ENCODE data around the gene TPPP2. TPM values are rescaled to one million over a fixed set of nuclear protein-coding genes. Genes with fewer than 3 reads are reported as not detected.

TPPP2 gene
- polyA plus RNA-seq, 4 donors: 0.10 to 0.34 TPM; not detected in 2

GRCh38 chr14:21019366-21019765, 10.7 kb upstream of the TPPP2 start:
- peaks cover 0 to 21% (median 2%) of the 10 kb centered on the region in 3 donors for H3K4me1 ChIP-seq (ENCODE audit: control insufficient read depth in 3 of 3, insufficient read depth in 2 of 3, low read depth in 1 of 3, low read length in 2 of 3)
- H3K27ac ChIP-seq (ENCODE audit: low read depth in 1 of 3, low read length in 2 of 3): no peak overlapping the region
- H3K27me3 ChIP-seq (ENCODE audit: control insufficient read depth in 3 of 3, insufficient read depth in 3 of 3, low read length in 3 of 3): no peaks in the 10 kb centered on the region
- peaks cover 2 to 51% (median 5%) of the 10 kb centered on the region in 3 donors for H3K36me3 ChIP-seq (ENCODE audit: control insufficient read depth in 3 of 3, insufficient read depth in 2 of 3, low read depth in 1 of 3, low read length in 3 of 3)
- no peaks in the 10 kb centered on the region for H3K9me3 ChIP-seq (ENCODE audit: control insufficient read depth in 2 of 2, insufficient read depth in 1 of 2, low read depth in 1 of 2, low read length in 1 of 2)
- 71 to 77% (median 76%) methylated on average over 1 of the region's 1 CpG for WGBS, 3 donors
- FAIRE-seq (no peak), DNase-seq (no peak)
- H3K4me3 ChIP-seq (ENCODE audit: low read depth in 1 of 3, low read length in 3 of 3): no peak overlapping the region

GRCh38 chr14:21020977-21021545, 9.0 kb upstream of the TPPP2 start:
- H3K9me3 ChIP-seq (ENCODE audit: control insufficient read depth in 2 of 2, insufficient read depth in 1 of 2, low read depth in 1 of 2, low read length in 1 of 2): no peaks in the 10 kb centered on the region
- no peaks in the 10 kb centered on the region for H3K27me3 ChIP-seq (ENCODE audit: control insufficient read depth in 3 of 3, insufficient read depth in 3 of 3, low read length in 3 of 3)
- no peak overlapping the region for H3K4me3 ChIP-seq (ENCODE audit: low read depth in 1 of 3, low read length in 3 of 3)
- WGBS, 3 donors: 84 to 87% (median 84%) methylated on average over 5 of the region's 5 CpGs
- peaks cover 2 to 51% (median 5%) of the 10 kb centered on the region in 3 donors for H3K36me3 ChIP-seq (ENCODE audit: control insufficient read depth in 3 of 3, insufficient read depth in 2 of 3, low read depth in 1 of 3, low read length in 3 of 3)
- DNase-seq: no peak
- H3K27ac ChIP-seq (ENCODE audit: low read depth in 1 of 3, low read length in 2 of 3): no peak overlapping the region
- peaks cover 0 to 16% (median 2%) of the 10 kb centered on the region in 3 donors for H3K4me1 ChIP-seq (ENCODE audit: control insufficient read depth in 3 of 3, insufficient read depth in 2 of 3, low read depth in 1 of 3, low read length in 2 of 3)
- FAIRE-seq: no peak

GRCh38 chr14:21022686-21023085, 7.3 kb upstream of the TPPP2 start:
- Histone ChIP-seq H3K36me3 (ENCODE audit: control insufficient read depth in 3 of 3, insufficient read depth in 2 of 3, low read depth in 1 of 3, low read length in 3 of 3) (peaks cover 2 to 41% (median 3%) of the 10 kb centered on the region in 3 donors), H3K27ac (ENCODE audit: low read depth in 1 of 3, low read length in 2 of 3) (no peak overlapping the region), H3K27me3 (ENCODE audit: control insufficient read depth in 3 of 3, insufficient read depth in 3 of 3, low read length in 3 of 3) (no peaks in the 10 kb centered on the region), H3K9me3 (ENCODE audit: control insufficient read depth in 2 of 2, insufficient read depth in 1 of 2, low read depth in 1 of 2, low read length in 1 of 2) (no peaks in the 10 kb centered on the region), H3K4me3 (ENCODE audit: low read depth in 1 of 3, low read length in 3 of 3) (no peak overlapping the region), H3K4me1 (ENCODE audit: control insufficient read depth in 3 of 3, insufficient read depth in 2 of 3, low read depth in 1 of 3, low read length in 2 of 3) (peaks cover 0 to 16% (median 2%) of the 10 kb centered on the region in 3 donors)
- WGBS, 3 donors: 82 to 86% (median 83%) methylated on average over 5 of the region's 5 CpGs
- no peak for DNase-seq
- FAIRE-seq: no peak

- Histone ChIP-seq H3K27ac (ENCODE audit: low read depth in 1 of 3, low read length in 2 of 3) (peak overlapping the region in 1 of 3 donors; percentile 1), H3K27me3 (ENCODE audit: control insufficient read depth in 3 of 3, insufficient read depth in 3 of 3, low read length in 3 of 3) (no peaks in the 10 kb centered on the region), H3K9me3 (ENCODE audit: control insufficient read depth in 2 of 2, insufficient read depth in 1 of 2, low read depth in 1 of 2, low read length in 1 of 2) (no peaks in the 10 kb centered on the region), H3K4me1 (ENCODE audit: control insufficient read depth in 3 of 3, insufficient read depth in 2 of 3, low read depth in 1 of 3, low read length in 2 of 3) (peaks cover 0 to 16% (median 2%) of the 10 kb centered on the region in 3 donors), H3K4me3 (ENCODE audit: low read depth in 1 of 3, low read length in 3 of 3) (no peak overlapping the region), H3K36me3 (ENCODE audit: control insufficient read depth in 3 of 3, insufficient read depth in 2 of 3, low read depth in 1 of 3, low read length in 3 of 3) (peaks cover 2 to 36% (median 3%) of the 10 kb centered on the region in 3 donors)
- 49 to 75% (median 69%) methylated on average over 7 of the region's 7 CpGs for WGBS, 3 donors
- no peak for FAIRE-seq
- DNase-seq: no peak
Measured at GRCh38 chr14:21023174-21023573, 6.8 kb upstream of the TPPP2 start.

GRCh38 chr14:21023817-21024584, 6.0 kb upstream of the TPPP2 start:
- 10 to 22% (median 20%) methylated on average over 17 of the region's 17 CpGs for WGBS, 3 donors
- H3K27ac ChIP-seq (ENCODE audit: low read depth in 1 of 3, low read length in 2 of 3): peak overlapping the region in 2 of 3 donors; percentile 46 to 63
- H3K36me3 ChIP-seq (ENCODE audit: control insufficient read depth in 3 of 3, insufficient read depth in 2 of 3, low read depth in 1 of 3, low read length in 3 of 3): peaks cover 0 to 28% (median 2%) of the 10 kb centered on the region in 3 donors
- DNase-seq (peak; percentile 42 to 59), FAIRE-seq (no peak)
- no peaks in the 10 kb centered on the region for H3K9me3 ChIP-seq (ENCODE audit: control insufficient read depth in 2 of 2, insufficient read depth in 1 of 2, low read depth in 1 of 2, low read length in 1 of 2)
- H3K4me3 ChIP-seq (ENCODE audit: low read depth in 1 of 3, low read length in 3 of 3): peak overlapping the region; percentile 68 to 75 (median 68)
- peaks cover 0 to 13% (median 2%) of the 10 kb centered on the region in 3 donors for H3K4me1 ChIP-seq (ENCODE audit: control insufficient read depth in 3 of 3, insufficient read depth in 2 of 3, low read depth in 1 of 3, low read length in 2 of 3)
- no peaks in the 10 kb centered on the region for H3K27me3 ChIP-seq (ENCODE audit: control insufficient read depth in 3 of 3, insufficient read depth in 3 of 3, low read length in 3 of 3)

- Histone ChIP-seq H3K27ac (ENCODE audit: low read depth in 1 of 3, low read length in 2 of 3) (peak within 1 kb of the TSS; percentile 54 to 89 (median 55)), H3K4me1 (ENCODE audit: control insufficient read depth in 3 of 3, insufficient read depth in 2 of 3, low read depth in 1 of 3, low read length in 2 of 3) (peaks cover 0 to 13% (median 2%) of the 10 kb centered on the region in 3 donors), H3K36me3 (ENCODE audit: control insufficient read depth in 3 of 3, insufficient read depth in 2 of 3, low read depth in 1 of 3, low read length in 3 of 3) (peaks cover 0 to 23% (median 2%) of the 10 kb centered on the region in 3 donors), H3K9me3 (ENCODE audit: control insufficient read depth in 2 of 2, insufficient read depth in 1 of 2, low read depth in 1 of 2, low read length in 1 of 2) (no peaks in the 10 kb centered on the region), H3K4me3 (ENCODE audit: low read depth in 1 of 3, low read length in 3 of 3) (peak within 1 kb of the TSS; percentile 68 to 75 (median 68)), H3K27me3 (ENCODE audit: control insufficient read depth in 3 of 3, insufficient read depth in 3 of 3, low read length in 3 of 3) (no peaks in the 10 kb centered on the region)
- FAIRE-seq: no peak
- 1% methylated on average over 55 to 72 of the region's 72 CpGs for WGBS, 3 donors
- DNase-seq: peak; percentile 75 to 89
Measured at GRCh38 chr14:21024585-21025370, 5.2 kb upstream of the TPPP2 start, which contains the start of gene NDRG2. Gene NDRG2, minus strand, starts transcription at chr14:21025061. Its CDS starts 1,746 bp downstream, at chr14:21023315.

GRCh38 chr14:21025371-21026273, 4.4 kb upstream of the TPPP2 start:
- H3K4me3 ChIP-seq (ENCODE audit: low read depth in 1 of 3, low read length in 3 of 3): peak overlapping the region; percentile 68 to 75 (median 68)
- H3K9me3 ChIP-seq (ENCODE audit: control insufficient read depth in 2 of 2, insufficient read depth in 1 of 2, low read depth in 1 of 2, low read length in 1 of 2): no peaks in the 10 kb centered on the region
- peaks cover 0 to 10% (median 2%) of the 10 kb centered on the region in 3 donors for H3K4me1 ChIP-seq (ENCODE audit: control insufficient read depth in 3 of 3, insufficient read depth in 2 of 3, low read depth in 1 of 3, low read length in 2 of 3)
- no peaks in the 10 kb centered on the region for H3K27me3 ChIP-seq (ENCODE audit: control insufficient read depth in 3 of 3, insufficient read depth in 3 of 3, low read length in 3 of 3)
- DNase-seq: peak in 1 of 2 donors; percentile 62
- H3K27ac ChIP-seq (ENCODE audit: low read depth in 1 of 3, low read length in 2 of 3): peak overlapping the region; percentile 54 to 89 (median 55)
- no peak for FAIRE-seq
- WGBS, 3 donors: 13 to 20% (median 16%) methylated on average over 49 to 58 of the region's 58 CpGs
- peaks cover 0 to 19% (median 2%) of the 10 kb centered on the region in 3 donors for H3K36me3 ChIP-seq (ENCODE audit: control insufficient read depth in 3 of 3, insufficient read depth in 2 of 3, low read depth in 1 of 3, low read length in 3 of 3)
